Right forelimb (tissue), 1 donor: ENCODE measurements around the gene GPR139.

Experiments used
- DNase-seq: peaks from one replicate; pipeline ENCODE4 v3.0.0-alpha.2; 2018

GPR139 gene

GRCh38 chr16:20073203-20074098 is at the start of gene GPR139:
GPR139 (minus strand) TSS chr16:20073890; CDS start chr16:20073616, 274 bp downstream.
- DNase-seq, result no peak

GRCh38 chr16:20122011-20122410 is 48.3 kb upstream of the GPR139 start:
- no peak for DNase-seq

- no peak for DNase-seq
These were observed 40.7 kb upstream of the GPR139 start for GRCh38 chr16:20114356-20114755.

GRCh38 chr16:20111143-20111542 is 37.5 kb upstream of the GPR139 start:
- DNase-seq, result no peak

GRCh38 chr16:20107083-20107482 is 33.4 kb upstream of the GPR139 start:
- DNase-seq, result no peak

GRCh38 chr16:20104563-20105183 is 31.0 kb upstream of the GPR139 start:
- DNase-seq, result no peak

- no peak for DNase-seq
These were observed 28.8 kb upstream of the GPR139 start for GRCh38 chr16:20102521-20102920.

- no peak for DNase-seq
These were observed 28.3 kb upstream of the GPR139 start for GRCh38 chr16:20102021-20102420.

GRCh38 chr16:20099375-20099774 is 25.7 kb upstream of the GPR139 start:
- no peak for DNase-seq

- DNase-seq, result no peak
These were observed 20.5 kb upstream of the GPR139 start for GRCh38 chr16:20094157-20094556.

GRCh38 chr16:20089246-20089965 is 15.7 kb upstream of the GPR139 start:
- no peak for DNase-seq

- no peak for DNase-seq
These were observed 11.0 kb upstream of the GPR139 start for GRCh38 chr16:20084624-20085226.

- no peak for DNase-seq
These were observed 5.4 kb upstream of the GPR139 start for GRCh38 chr16:20079106-20079505.

- no peak for DNase-seq
These were observed 1.6 kb upstream of the GPR139 start for GRCh38 chr16:20075243-20075642.

- DNase-seq, result no peak
These were observed 655 bp upstream of the GPR139 start for GRCh38 chr16:20074099-20074991.

- no peak for DNase-seq
These were observed 852 bp downstream of the GPR139 start for GRCh38 chr16:20072874-20073202.

GRCh38 chr16:20072146-20072873 is 1.4 kb downstream of the GPR139 start:
- no peak for DNase-seq

GRCh38 chr16:20064931-20065330 is 8.8 kb downstream of the GPR139 start:
- no peak for DNase-seq

- no peak for DNase-seq
These were observed 9.2 kb downstream of the GPR139 start for GRCh38 chr16:20064520-20064919.

- DNase-seq, result no peak
These were observed 12.6 kb downstream of the GPR139 start for GRCh38 chr16:20061132-20061531.

GRCh38 chr16:20056436-20056835 is 17.3 kb downstream of the GPR139 start:
- no peak for DNase-seq

GRCh38 chr16:20053336-20053735 is 20.4 kb downstream of the GPR139 start:
- DNase-seq, result no peak
